HG02571 (cell line): ENCODE measurements around the gene RNF10.
A peak's percentile ranks its signal among the peaks of the same experiment; 100 is the strongest.
"Not testable (repeated sequence)": the region's sequence is repeated elsewhere in the genome, so short reads cannot be mapped to it uniquely, and the experiment has no call there.

Experiments used
- ATAC-seq: cut with Tn5 transposase; IDR thresholded peaks from one replicate; pipeline ENCODE4 v1.9.1; 2021; ENCODE audit warnings: mild to moderate bottlenecking, moderate library complexity; ENCODE audit not compliant: unreplicated experiment

RNF10 gene

DNA sequence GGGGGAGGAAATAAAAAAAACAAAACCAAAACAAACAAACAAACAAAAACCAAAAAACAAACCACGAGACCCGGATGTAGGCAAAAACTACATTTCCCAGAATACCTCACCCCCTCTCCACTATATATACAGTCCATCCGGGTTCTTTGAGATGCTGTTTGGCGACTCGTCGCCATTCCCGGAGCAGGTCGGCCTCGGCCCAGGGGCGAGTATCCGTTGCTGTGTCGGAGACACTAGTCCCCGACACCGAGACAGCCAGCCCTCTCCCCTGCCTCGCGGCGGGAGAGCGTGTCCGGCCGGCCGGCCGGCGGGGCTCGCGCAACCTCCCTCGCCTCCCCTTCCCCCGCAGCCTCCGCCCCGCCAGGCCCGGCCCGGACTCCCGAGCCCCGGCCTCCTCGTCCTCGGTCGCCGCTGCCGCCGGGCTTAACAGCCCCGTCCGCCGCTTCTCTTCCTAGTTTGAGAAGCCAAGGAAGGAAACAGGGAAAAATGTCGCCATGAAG, at the start of gene RNF10:
RNF10 (plus strand) TSS at position 154 of the 500 bp plus-strand sequence. CDS start 456 bp downstream, outside the sequence.
- ATAC-seq, result peak; percentile 54

DNA sequence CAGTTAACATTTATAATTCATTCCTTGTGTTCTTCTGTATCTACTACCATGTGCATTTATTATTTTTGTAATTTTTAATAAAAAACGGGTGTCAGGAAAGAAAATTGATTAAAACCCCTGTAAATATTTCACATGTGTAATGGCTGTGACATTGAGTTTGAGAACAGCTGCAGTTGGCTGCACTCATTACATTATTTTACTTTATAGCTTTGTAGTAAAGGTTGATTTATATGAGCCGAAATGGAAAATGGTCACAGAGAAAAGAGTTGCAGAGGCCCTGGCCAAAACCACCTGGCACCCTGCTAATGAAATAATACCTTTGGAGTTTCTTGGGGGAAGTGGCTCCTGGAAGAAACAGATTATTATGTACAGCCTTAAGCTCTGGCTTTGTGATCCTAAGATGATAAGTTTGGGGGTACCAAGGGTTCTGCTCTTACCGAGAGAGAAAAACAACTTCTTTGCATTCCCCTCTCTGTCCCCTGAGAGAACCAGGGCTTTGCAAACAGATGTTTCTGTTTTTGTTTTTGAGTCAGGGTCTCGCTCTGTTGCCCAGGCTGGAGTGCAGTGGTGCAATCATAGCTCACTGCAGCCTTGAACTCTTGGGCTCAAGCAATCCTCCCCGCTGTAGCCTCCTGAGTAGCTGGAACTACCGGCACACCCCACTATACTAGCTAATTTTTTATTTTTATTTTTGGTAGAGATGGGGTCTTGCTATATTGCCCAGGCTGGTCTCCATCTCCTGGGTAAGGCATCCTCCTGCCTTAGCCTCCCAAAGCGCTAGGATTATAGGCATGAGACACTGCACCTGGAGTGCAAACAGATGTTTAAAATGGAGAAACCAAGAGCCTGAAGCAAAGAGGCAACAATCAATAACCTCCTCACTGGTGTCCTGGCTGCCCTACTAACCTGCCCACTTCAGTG, 47.9 kb upstream of the RNF10 start:
- ATAC-seq, result no peak

DNA sequence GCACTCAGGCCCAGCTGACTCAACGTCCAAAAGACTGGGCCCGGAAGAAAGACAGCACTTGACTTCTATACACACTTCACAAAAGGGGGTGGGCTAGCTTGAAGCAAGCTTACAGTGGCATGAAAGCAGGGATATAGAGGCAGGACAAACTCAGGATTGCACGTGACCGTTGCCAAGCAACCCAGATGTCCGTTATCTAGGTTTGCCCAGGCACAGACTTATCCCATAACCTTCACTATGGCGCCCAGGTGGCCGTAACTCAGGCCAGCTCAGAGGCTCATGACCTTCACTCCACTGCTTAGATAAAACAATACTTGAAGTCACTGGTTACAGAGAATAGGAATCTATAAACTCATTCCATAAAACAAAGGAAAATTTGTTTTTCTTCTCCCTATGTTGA, 46.6 kb upstream of the RNF10 start:
- ATAC-seq, result not testable (repeated sequence)

- ATAC-seq, result no peak
Observed at GRCh38 chr12:120488057-120488640, 46.0 kb upstream of the RNF10 start.

DNA sequence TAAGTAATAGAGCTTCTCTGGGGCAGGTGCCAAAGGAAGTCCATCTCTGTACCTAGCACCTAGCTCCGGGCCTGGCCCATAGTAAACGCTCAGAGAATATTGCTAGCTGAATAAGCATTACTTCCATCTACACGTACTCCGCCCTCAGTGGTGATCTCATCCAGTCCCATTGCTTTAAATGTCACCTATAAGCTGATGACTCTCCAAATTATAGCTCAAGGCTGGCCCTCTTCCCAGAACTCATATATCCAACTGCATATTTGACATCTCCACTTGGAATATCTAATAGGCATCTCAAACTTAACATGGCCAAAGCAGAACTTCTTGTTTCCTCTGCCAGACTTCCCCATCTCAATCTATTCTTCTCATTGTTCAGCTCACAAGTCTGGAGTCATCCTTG, 45.1 kb upstream of the RNF10 start:
- no peak for ATAC-seq

DNA sequence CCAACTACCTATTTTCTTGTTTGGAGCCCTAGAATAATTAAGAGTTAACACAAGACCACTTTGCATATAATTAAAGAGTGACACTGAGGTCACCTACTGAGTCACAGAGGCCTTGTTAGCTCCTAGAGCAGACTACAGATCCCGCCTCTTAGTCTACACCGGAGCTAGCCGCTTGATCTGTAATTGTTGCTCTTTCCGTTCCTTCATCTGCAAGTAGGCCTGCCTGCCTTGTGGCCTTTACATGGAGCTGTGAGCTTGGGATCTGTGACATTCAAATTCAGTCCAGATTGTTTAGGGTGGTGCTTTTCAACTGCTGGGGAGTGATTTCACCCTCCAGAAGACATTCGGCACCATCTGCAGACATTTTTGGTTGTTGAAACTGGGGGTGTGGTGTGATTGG, 43.8 kb upstream of the RNF10 start:
- ATAC-seq, result no peak

DNA sequence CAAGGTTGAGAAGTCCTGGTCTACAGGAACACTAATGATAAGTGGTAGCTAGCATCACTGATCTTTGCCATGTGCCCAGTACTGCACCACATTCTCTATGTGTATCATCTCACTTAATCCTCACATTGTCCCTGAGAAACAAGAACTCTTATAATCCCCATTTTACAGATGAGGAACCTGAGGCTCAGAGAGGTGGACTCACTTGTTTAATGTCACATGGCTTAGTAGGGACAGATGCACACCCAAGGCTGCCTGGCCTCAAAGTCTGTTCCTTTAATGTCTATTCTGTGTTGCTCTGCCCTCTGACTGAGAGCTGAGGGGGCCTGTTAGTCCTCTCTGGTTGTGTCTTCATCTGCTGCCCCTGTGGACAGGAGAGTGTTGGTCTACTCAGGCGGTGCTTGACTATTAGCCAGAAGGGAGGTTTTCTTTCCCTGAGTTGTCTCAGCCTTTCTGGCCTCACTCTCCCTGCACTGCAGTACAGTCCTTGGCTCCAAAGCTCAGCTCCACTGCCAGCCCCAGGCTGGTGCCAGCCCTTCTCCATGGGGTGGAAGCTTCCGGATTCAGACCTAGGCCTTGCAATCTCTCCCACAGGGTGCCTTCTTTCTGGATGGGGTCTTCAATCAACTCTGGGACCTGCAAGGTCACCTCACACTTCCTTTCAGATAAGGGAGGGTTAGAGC, 43.2 kb upstream of the RNF10 start:
- ATAC-seq, result no peak

GRCh38 chr12:120495186-120495730, 38.9 kb upstream of the RNF10 start:
- ATAC-seq, result peak; percentile 12

DNA sequence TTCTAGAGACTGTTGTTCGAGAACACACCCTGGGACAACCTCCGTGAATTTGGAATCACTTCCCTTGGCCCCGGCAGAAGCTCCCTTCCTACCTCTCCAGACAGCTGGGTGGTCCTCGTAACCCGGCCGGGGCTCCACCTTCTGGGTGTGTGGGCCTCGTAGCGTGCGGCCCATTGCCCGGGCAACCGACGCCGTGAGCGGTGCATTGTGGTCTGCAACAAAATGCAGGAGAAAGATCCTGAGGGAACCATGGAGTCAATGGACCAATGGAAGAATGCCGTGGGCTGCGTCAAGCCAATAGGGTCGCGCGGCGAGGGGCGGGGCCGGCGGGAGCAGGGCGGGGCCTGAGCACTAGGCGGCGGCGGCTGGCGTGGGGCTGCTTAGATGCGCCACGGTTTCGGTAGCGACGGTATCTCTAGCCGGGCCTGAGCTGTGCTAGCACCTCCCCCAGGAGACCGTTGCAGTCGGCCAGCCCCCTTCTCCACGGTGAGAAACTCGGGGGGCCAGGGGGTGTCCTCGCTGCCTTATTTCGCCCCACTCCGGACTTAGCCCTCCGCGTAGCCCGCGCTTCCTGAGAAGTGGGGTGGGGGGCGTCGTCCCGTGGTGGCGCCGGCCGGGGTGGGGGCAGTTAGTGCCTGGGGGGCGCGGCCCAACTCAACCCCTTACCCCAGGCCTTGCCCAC, 38.3 kb upstream of the RNF10 start, which contains the start of gene DYNLL1:
DYNLL1 (plus strand) TSS at position 383 of the 682 bp plus-strand sequence. CDS start 309 bp downstream, outside the sequence.
- peak; percentile 87 for ATAC-seq

- no peak for ATAC-seq
Observed at GRCh38 chr12:120496413-120497340, 37.5 kb upstream of the RNF10 start.

DNA sequence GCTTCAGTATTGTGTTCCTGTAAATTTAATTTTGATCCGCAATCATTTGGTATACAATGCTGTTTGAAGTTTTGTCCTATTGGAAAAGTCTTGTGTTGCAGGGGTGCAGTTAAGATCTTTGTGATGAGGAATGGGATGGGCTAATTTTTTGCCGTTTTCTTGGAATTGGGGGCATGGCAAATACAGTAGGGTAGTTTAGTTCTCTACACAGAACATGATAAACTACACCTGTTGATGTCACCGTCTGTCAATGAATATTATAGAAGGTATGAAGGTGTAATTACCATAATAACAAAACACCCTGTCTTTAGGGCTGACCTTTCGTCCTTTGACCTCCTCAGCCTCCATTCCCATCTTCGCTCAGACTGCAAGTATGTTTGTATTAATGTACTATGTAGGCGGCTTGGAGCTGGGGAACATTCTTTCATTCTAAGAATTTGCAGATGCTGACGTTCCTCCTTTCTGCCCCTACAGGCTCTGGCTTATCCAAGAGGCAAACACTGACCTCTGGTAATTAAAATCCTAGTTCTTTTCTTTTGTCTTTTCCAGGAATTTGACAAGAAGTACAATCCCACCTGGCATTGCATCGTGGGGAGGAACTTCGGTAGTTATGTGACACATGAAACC, 36.5 kb upstream of the RNF10 start:
- ATAC-seq, result no peak

GRCh38 chr12:120498870-120499515, 35.2 kb upstream of the RNF10 start:
- no peak for ATAC-seq

DNA sequence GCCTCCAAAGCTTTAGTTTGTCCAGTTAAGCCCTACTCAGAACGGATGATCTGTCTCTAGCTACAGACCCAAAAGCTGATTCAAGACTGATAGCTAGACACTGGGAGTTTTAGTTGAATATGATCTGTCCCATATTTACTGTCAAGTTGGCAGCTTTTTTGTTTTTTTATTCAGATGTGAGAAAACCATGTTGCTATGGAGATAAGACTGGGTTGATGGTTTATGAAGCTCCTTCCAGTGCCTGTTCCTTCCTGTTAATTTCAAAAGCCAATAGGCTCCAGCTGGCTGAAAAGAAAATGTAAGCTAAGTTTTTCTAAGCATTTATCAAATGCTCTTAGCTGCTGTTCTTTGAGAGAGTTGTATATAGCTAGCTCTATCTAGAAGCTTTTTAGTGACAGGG, 33.6 kb upstream of the RNF10 start:
- no peak for ATAC-seq

- no peak for ATAC-seq
Observed at GRCh38 chr12:120504587-120504986, 29.6 kb upstream of the RNF10 start.

DNA sequence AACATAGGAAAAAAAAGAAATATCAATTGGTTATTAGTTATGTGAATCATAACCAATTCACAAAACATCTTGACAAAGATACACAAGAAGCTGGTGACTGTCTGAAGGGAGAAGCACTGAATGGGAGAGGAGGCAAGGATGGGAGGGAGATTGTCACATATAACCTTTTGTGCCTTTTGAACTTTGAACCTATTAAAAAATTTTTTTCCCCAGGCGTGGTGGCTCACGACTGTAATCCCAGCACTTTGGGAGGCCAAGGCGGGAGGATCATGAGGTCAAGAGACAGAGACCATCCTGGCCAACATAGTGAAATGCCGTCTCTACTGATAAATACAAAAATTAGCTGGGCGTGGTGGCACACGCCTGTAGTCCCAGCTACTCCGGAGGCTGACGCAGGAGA, 25.6 kb upstream of the RNF10 start:
- ATAC-seq, result no peak

DNA sequence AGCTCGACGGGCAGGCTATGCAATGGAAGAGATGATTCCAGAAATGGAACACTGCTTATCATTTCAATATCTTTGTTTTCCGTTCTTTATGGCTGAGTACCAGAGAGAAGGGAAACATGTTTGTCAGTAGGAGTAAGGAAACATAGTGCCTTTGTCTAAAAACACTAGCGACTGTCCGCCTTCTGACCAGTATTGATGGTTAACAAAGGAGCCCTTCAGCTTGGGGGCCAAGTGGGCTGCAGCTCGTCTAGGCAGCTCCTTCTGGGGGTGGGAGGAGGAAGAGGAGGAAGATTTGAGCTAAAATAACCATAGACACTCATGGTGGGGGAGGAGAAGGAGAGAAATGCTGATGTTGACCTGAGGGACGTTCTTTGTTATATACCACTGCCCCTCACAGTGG, 20.2 kb upstream of the RNF10 start:
- no peak for ATAC-seq

DNA sequence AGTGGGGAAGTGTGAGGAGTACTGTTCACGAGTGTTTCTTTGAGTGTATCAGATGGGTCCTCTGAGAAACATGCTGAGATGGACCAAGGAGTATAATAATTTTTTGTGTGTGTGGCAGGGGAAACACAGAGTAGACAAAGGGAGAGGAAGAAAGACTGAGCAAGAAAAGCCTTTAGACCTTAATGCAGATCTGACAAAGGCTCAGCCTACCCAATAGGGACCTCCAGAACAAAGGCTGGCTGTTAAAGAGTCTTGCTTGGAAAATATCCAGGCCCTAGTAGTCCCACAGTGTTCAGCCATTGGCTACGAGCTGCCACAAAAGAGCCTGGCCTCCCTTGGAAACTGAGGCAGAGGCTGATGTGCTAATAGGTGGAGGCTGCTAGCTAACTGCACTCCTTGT, 18.7 kb upstream of the RNF10 start:
- no peak for ATAC-seq

GRCh38 chr12:120519324-120519723, 14.8 kb upstream of the RNF10 start:
- ATAC-seq, result not testable (repeated sequence)
